NCI-H1092 treated with DMSO at 0.1 percent for 48 hours (cell line): ENCODE results near the gene TIGD3.

Experiments
- DNase-seq: peaks from one replicate; lab custom pipeline; 2025; lab: John Stamatoyannopoulos, UW

Gene TIGD3

DNA sequence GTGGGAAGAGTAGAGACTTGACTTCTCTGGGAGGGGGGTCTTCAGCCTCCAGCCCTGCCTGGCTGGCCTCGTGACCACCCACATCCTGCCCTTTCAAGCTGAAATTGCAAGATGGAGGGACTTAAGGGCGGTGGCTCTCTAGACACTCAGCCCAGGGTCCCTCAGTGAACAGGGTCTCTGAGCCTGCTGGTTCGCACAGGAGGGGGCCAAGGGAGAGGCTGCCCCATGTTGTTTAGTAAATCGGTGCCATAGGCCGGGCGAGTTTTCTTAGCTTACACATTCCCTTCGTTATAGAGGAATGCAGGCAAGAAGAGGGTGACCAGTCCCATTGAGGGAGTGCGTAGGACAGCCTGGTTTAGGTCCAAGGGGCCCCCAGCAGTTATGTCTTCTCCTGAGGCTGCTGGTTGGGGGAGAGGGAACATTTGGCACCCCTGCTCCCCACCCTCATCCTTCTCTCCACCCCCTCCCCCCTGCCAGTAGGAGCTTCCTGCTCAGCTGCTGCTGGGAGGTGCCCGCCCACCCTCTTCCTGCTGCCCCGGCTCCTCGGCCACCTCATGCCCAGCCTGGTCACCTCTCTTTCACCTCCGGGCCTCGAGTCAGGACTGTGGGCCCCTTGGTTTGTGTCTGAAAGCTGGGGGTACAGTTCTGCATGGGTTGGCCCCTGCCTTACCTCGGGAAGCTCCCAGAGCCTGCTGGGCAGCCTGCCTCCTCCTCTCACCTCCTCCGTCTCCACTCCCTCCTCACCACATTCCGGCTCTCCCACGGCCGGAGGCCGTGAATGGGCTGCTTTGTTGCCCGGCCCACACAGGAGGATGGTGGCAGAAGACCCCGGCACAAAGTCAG, 35.8 kb downstream of the TIGD3 start:
- DNase-seq, result no peak

DNA sequence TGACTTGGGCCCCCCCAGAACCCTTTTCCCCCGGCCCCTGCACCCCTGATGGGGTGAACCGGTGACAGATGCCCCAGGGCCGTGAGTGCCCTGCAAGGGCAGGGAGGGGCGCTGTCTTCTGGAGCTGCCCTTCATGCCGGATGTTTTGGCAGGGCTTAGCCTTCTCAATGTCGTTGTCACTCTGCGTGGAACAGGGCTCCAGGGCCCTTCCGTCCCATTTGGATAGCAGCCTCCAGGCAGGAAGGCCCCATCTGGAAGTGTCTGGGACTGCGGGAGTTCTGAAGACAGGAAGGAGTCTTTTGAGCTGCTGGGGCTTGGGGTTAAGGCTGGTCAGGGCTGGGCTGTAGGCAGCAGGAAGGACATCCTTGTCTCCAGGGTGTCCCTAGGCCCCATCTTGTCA, 36.4 kb downstream of the TIGD3 start:
- no peak for DNase-seq

DNA sequence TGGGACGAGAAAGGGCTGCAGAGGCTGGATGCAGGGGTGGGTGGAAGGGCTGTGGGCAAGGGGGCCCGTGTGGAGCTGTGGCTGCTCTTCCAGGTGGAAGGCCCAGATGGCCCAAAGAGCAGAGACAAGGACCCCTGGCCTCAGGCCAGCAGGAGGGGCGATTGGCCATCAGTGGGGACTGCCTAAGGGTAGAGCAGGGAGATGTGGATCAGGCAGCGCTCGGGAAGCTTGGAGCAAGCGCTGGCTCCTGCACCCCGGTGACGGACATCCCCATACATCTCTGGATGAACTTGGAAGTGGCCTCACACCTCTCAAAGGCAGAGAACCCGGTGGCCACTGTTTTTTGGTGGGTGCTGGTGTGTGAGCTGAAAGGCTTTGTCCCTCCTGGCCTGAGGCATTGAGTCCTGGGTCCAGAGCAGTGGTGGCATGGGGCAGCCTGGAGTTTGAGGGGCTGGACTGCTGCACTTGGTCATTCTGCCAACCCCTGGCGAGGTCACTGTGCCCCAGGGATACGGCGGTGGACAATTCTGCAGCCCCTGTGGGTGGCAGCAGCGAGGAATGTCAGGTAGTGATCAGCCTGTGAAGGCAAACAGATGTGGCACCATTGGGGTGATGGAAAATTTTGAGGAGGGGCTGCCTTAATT, 37.8 kb downstream of the TIGD3 start:
- DNase-seq, result no peak

DNA sequence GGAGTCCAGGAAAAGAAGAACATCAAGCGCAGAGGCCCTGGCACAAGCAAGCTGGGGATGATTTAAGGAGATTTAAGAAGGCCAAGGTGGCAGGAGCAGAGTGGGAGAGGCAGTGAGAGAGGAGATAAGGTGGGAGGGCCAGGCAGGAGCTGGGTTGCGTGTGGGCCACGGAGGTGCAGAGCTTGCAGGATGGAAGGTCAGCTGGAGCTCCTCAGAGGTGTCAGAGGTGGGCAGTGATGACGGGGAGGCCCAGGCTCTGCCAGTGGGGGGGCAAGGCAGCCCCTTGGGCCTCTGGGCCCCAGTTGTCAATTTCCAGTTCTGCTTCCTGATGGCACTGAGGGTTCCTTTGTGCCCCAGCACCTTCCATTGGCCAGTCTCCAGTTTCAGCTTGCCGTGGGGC, 38.3 kb downstream of the TIGD3 start:
- DNase-seq, result no peak

DNA sequence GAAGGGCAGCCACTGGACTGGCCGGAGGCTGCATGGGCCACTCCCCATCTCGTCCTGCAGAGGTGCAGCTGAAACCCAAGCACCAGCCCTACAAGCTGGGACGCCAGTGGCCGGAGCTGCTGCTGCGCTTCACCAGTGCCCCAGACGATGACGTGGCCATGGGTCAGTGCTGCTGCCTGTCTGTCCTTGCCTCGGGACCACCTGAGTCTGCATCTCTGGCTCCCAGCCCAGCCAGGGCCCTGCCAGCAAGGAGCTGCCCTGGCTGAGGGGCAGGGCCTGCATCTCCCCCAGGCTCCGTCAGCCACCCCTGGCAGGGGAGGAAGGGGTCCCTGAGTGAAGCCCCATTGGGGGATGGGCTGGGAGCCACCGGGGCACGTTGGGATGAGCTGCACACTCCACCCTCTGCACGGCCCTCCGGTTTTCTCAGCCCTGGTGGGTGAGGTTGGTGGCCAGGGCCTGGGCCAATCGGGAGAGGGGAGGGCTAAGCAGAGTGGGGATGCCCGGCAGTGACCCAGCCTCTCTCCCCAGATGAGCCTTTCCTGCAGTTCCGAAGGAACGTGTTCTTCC, 39.0 kb downstream of the TIGD3 start:
- no peak for DNase-seq

DNA sequence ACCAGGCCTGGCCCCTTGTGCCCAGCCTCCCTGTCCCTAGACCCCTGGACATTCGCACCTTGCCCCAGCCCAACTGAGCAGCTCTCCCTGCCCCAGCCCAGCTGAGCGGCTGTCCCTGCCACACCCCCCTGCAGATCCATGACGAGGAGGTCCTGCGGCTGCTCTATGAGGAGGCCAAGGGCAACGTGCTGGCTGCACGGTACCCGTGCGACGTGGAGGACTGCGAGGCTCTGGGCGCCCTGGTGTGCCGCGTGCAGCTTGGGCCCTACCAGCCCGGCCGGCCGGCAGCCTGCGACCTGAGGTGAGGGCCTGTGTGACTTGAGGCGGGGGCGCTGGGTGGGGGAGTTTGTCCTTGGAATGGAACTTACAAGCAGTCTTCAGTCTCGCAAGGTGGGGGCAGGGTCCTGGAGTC, 39.6 kb downstream of the TIGD3 start:
- no peak for DNase-seq

DNA sequence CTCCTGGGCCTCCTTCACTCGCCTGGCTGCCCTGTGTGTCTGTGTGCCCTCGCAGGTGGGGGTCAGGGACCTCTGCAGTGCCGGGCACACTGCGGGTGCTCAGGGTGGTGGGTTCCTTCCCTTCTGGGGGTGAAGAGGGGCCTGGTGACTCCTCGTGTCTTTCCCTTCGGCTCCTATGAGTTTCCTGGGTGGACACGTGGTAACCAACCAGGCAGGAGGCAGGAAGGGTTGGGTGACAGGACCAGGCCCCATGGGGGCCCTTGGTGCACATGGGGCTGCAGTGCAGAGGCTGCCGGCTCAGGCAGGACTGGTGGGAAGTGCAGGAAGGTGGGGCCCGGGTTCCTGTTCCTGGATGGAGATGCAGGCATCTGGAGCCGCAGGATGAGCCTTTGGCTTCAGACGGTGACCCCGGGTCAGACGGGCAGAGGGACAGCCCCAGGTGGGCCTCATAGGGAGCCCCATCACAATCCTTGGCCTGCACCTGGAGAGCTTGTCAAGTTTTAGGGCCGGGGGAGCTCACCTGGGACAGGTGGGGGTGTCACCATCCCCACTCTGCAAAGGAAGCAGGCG, 41.5 kb downstream of the TIGD3 start:
- no peak for DNase-seq

DNA sequence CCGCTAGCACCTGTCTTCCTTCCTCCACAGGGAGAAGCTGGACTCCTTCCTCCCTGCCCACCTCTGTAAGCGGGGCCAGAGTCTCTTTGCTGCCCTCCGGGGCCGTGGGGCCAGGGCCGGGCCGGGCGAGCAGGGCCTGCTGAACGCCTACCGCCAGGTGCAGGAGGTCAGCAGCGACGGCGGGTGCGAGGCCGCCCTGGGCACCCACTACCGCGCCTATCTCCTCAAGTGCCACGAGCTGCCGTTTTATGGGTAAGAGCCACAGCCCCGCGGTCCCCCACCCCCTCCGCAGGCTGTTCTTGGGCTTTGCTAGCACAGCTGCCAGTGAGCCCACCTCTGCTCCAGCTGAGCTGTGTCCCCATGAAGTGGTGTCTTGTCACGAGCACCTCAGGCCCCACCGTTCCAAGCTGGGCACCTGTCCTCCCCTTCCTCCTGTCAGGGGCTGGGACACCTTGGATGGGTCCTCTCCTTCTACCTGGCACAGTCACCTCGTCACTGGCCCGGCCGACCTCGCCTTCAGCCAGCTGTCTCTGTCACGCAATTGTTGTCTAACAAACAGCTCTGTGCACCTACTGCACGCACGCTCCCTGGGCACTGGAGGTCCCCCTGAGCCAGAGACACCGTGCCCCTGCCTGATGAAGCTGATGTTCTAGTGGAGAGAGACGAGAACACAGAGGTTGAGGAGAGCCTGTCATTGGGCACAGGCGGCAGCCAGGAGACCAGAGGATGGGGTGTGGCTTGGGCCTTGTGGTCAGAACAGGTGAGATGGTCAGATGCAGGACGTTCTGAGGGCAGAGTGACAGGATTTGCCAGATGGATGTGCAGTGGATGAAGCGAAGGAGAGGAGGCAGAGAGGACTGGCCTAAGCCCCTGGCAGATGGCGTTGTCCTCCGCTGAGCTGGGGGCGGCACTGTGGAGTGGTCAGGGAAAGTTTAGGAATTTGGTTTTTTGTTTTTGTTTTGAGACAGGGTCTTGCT, 42.5 kb downstream of the TIGD3 start:
- no peak for DNase-seq

DNA sequence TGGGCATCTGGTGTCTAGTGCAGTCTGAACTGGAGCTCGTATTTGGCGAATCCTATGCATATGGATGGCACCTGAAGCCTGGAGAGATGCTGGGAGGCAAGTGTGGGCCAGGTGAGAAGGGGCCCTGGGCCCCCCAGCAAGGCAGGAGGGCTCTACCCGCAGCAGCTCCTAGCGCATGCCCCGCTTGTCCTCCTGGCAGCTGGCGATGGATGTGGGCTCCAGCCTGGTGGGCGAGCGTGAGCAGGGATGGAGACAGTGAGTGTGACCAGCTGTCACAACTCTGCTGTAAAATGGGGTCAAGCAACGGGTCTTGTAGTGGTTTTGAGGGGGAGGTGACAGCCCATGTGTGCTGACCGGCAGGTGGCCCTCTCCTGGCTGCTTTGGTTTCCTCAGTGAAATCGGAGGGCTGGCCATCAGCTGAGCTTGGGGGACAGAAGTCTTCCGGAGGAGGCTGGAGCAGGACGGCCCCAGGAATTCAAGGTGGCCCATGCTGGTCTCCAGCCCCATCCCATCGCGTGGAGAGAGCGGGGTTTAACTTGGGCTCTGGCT, 43.9 kb downstream of the TIGD3 start:
- no peak for DNase-seq

DNA sequence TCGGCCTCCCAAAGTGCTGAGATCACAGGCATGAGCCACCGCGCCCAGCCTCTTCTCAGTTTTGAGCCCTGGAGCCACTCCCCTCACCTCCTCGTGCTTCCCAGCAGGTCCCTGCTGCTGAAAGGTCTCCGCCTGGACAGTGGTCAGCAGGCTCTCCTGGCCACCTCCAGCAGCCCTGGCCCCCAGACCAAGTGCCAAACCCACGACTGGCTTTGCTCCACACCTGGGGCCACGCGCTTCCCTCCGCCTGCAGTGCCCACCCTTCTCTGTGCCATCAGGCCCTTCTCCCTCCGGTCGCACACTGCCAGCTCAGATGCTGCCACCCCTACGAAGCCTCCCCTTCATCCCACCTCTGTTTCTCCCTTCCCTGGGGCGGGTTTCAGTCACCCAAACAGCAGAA, 44.7 kb downstream of the TIGD3 start:
- no peak for DNase-seq

DNA sequence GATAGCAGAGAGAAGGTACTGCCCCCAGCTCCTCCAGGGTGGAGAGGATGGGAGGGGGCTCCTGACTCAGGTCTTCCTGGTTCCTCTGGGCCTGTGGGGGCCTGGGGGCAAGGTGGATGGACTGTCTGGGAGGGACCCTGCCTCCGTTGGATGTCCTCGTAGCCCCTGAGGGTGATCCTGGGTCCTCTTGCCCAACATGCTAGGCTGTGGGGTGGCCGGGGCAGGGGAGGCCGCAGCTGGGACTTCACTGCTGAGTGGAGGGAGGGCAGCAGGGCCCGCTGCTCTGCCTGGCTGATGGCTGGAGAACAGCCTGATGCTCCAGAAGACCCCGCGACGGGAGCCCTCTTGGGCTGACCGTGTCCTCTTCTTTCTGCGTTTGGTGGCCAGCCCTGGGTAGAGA, 45.3 kb downstream of the TIGD3 start:
- DNase-seq, result no peak

DNA sequence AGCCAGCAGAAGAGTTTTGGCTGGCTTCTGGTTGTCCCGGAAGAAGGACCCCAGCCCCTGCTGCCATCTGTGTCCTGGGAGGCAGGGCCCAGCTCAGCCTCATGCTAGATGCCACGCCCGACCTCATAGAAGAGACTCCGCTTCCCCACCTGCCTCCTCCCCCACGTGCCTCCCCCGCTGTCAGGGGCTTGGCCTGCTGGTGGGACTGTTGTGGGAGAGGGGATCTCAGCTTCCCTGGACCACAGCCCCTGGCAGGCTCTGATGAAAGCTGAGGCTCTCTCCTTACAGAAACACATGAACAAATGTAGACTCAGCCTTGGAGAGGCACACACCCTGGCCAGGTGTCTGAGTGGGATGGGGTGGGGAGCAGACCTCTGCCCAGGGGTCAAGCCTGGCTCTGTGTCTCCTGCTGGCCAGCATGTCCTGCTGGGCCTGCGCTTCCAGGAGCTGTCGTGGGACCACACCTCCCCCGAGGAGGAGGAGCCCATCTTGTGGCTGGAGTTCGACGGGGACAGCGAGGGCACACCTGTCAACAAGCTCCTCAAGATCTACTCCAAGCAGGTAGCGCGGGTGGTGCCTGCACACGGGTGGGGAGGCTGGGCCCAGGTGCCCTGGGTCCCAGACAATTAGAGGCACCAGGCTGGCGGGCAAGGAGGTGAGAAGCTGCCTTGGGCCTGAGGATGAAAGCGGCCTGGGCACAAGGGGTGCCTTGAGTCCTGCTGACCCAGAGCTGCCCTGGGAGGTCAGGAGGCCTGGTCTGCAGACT, 45.9 kb downstream of the TIGD3 start:
- no peak for DNase-seq

DNA sequence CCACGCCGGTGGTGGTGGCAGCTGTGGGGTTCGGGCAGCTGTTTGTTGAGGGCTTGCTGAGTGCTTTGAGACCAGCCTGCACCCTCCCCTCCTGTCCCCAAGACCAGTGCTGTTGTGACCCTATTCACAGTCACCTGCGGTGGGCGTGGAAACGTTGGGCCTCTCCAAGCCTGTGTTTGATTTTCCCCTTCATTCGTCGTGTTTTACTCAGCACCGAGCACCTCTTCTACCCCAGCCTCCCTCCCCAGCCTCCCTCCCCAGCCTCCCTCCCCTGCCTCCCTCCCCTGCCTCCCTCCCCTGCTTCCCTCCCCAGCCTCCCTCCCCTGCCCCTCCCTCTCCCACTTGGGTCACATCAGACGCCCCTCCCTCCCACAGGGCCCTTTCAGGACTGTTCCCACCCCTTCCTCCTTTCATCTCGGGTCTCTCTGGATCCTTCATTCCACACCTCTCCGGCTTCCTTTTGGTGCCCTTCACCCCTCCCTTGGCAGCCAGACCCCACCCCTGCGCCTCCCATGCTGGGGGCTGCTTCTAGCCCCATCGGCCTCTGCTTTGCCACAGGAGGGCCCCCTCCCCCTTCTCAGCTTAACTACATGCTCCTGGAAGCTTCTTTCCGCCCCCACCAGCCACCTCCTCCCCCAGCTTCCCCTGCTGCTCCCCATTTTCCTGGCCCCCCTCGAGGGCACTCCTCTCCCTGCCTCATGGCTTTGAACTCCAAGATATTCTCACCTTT, 46.7 kb downstream of the TIGD3 start:
- no peak for DNase-seq

DNA sequence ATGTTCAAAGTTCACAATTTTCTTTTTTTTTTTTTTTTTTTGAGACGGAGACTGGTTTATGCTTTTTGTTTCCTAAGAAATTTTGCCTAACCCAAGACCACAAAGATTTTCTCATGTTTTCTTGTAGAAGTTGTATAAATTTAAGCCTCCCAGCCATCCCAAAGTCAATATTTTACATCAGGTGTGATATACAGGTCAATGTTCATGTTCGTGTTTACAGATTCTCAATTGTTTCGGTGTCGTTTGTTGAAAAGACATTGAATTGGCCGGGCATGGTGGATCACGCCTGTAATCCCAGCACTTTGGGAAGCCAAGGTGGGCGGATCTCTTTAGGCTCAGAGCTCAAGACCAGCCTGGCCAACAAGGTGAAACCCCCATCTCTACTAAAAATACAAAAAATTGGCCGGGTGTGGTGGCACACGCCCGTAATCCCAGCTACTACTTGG, 47.3 kb downstream of the TIGD3 start:
- DNase-seq, result no peak

DNA sequence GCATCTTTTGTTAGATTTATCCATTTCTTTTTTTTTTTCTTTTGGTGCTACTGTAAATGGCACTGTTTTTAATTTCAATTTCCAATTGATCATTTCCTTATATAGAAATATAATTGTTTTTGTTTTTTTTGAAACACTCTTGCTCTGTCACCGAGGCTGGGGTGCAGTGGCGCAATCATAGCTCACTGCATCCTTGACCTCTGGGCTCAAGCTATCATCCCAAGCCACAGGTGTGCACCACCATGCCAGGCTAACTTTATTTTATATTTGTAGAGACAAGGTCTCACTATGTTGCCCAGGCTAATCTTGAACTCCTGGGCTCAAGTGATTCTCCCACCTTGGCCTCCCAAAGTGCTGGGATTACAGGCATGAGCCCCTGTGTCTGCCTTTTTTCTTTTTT, 48.2 kb downstream of the TIGD3 start:
- DNase-seq, result no peak

DNA sequence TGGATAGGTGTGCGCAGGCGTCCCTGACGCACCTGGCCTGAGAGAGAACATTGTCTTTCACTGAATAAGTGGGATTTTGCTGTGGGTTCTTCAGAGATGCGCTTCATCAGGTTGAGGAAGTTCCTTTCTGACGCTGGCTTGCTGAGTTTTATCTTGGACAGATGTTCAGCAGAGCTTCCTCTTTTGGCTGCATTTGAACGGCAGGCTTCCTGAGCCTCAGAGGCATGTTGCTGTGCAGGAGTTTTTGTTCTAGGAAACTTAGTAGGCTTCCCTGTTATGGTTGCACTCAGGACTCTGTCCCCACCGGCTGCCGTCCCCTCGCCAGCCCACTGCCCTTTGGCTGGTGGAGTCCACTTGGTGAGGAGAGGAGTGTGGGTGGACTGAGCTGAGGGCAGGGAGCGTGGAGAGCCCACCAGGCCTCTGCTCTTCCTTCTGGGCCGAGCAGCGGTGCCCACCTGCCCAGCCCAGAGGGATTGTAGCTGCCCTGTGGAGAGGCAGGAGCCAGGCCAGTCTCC, 49.1 kb downstream of the TIGD3 start:
- no peak for DNase-seq

DNA sequence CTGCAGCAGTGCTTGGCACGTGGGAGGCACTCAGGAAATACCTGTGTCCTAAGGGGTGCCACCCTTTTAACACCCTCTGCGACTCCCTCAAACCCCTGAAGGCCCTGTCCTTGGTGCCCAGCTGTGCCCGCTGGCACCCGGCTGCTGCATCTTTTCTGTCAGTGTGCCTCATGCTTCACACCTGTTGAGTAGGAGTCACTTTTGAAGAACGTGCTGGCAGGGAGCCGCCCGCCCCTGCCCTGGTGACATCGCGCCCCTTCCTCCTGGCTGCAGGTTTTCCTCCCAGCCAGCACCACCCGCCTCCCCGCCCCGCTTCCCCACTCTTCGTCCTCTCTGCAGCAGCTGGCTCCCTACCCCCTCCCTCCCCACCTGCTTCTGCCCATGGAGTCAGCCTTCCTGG, 49.7 kb downstream of the TIGD3 start:
- DNase-seq, result no peak

DNA sequence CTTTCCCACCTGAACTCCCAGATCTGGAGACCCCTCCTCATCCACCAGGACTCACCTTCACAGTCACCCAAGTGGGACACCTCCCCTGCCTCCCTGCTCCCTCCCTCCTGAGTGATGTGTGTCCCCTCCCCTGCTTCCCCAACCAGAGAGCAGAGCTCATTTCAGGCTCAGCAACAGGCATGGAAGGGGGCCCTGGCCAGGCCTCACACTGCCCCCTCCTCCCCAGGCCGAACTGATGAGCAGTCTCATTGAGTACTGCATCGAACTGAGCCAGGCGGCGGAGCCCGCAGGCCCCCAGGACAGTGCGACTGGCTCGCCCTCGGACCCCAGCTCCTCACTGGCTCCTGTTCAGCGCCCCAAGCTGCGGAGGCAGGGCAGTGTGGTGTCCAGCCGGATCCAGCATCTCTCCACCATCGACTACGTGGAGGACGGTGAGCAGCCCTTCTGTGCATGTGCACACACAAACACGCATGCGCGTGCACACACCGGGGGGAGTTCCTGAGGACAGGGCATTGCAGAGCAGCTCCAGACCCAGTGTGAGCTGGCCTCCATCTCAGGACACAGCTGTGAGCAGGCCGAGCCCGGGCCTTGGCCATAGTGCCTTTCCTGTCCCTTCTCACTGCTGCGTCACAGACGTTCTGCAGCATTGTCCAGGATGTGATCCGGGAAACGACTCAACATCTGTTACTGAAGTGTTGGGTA, 50.2 kb downstream of the TIGD3 start:
- no peak for DNase-seq
